ENCODE results near the gene DLG4.

GRCh38 chr17:7229504-7229903 lies 9.9 kb upstream of the DLG4 start:
- TF ChIP-seq FOXP1 (CRISPR knock-in tag; IDR thresholded peaks at IDR 0.05; ENCODE audit: borderline replicate concordance) (no peak), CTCF (IDR thresholded peaks at IDR 0.05) (no peak), MAX (CRISPR knock-in tag; IDR thresholded peaks at IDR 0.05) (no peak), NFYB (CRISPR knock-in tag; conservative IDR thresholded peaks at IDR 0.05; ENCODE audit: low read depth) (no peak), FOXJ3 (CRISPR knock-in tag; IDR thresholded peaks at IDR 0.05; ENCODE audit: borderline replicate concordance) (no peak), ZNF121 (CRISPR knock-in tag; IDR thresholded peaks at IDR 0.05) (no peak), ESRRA (CRISPR knock-in tag; IDR thresholded peaks at IDR 0.05; ENCODE audit: borderline replicate concordance) (no peak), TP53 (CRISPR knock-in tag; IDR thresholded peaks at IDR 0.05) (no peak), HMGXB4 (CRISPR knock-in tag; IDR thresholded peaks at IDR 0.05) (no peak), CREB1 (CRISPR knock-in tag; IDR thresholded peaks at IDR 0.05) (no peak), ETV6 (CRISPR knock-in tag; IDR thresholded peaks at IDR 0.05) (no peak), USF1 (CRISPR knock-in tag; IDR thresholded peaks at IDR 0.05) (no peak), MYBL2 (CRISPR knock-in tag; IDR thresholded peaks at IDR 0.05) (no peak)
